Loucy (cell line): ENCODE measurements around the gene ANKRD6.

Experiments used
- CTCF ChIP-seq: fragments of 200-600 bp; sonication (generic); conservative IDR thresholded peaks from 2 replicates; pipeline ENCODE4 v1.5.1; 2014; ENCODE audit warnings: mild to moderate bottlenecking, antibody characterized with exemption, low read length
- EZH2phosphoT487 ChIP-seq: fragments of 200-600 bp; IDR thresholded peaks from 2 replicates; pipeline ENCODE4 v1.6.1; 2018; ENCODE audit warnings: antibody characterized with exemption, mild to moderate bottlenecking, moderate library complexity, borderline replicate concordance

- TF ChIP-seq CTCF: no peak
- no peak for TF ChIP-seq EZH2phosphoT487
Observed at GRCh38 chr6:89483111-89483720, 50.3 kb downstream of the ANKRD6 start.
